DND-41 (cell line): ENCODE measurements around the gene C13orf46.
"Not testable (repeated sequence)": the region's sequence is repeated elsewhere in the genome, so short reads cannot be mapped to it uniquely, and the experiment has no call there.

Source experiments
- CTCF ChIP-seq: IDR thresholded peaks from 2 replicates; pipeline ENCODE4 v1.5.1; 2012; ENCODE audit warnings: borderline replicate concordance, low read length, moderate library complexity, mild to moderate bottlenecking; ENCODE audit not compliant: poor library complexity, severe bottlenecking; ENCODE audit errors: extremely low read depth
- EZH2 ChIP-seq: IDR thresholded peaks from 3 replicates; pipeline ENCODE4 v1.6.1; 2012; ENCODE audit warnings: borderline replicate concordance, low read depth, mild to moderate bottlenecking, moderate library complexity, low read length, inconsistent platforms; ENCODE audit not compliant: severe bottlenecking

- not testable (repeated sequence) for TF ChIP-seq CTCF, EZH2
These were observed 60.0 kb downstream of the C13orf46 start for GRCh38 chr13:113913838-113914237.
